ENCODE data around the gene TRMT112.

GRCh38 chr11:64312947-64313346 lies 4.4 kb downstream of the TRMT112 start:
- TF ChIP-seq POLR2AphosphoS5 (IDR thresholded peaks at IDR 0.05; ENCODE audit: low read depth) (no peak), CTCF (conservative IDR thresholded peaks at IDR 0.05; ENCODE audit: low read depth in 2 of 2) (no peak), EZH2 (IDR thresholded peaks at IDR 0.05; ENCODE audit: low read depth, unreplicated experiment) (no peak), NANOG (IDR thresholded peaks at IDR 0.05; ENCODE audit: borderline replicate concordance) (no peak)

Measured in GM23338 (cell line).